ENCODE results near the gene DHRSX.

GRCh38 chrX:2267890-2268289 is 232.9 kb downstream of the DHRSX start:
- TF ChIP-seq, protein P1, sequence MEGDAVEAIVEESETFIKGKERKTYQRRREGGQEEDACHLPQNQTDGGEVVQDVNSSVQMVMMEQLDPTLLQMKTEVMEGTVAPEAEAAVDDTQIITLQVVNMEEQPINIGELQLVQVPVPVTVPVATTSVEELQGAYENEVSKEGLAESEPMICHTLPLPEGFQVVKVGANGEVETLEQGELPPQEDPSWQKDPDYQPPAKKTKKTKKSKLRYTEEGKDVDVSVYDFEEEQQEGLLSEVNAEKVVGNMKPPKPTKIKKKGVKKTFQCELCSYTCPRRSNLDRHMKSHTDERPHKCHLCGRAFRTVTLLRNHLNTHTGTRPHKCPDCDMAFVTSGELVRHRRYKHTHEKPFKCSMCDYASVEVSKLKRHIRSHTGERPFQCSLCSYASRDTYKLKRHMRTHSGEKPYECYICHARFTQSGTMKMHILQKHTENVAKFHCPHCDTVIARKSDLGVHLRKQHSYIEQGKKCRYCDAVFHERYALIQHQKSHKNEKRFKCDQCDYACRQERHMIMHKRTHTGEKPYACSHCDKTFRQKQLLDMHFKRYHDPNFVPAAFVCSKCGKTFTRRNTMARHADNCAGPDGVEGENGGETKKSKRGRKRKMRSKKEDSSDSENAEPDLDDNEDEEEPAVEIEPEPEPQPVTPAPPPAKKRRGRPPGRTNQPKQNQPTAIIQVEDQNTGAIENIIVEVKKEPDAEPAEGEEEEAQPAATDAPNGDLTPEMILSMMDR (IDR thresholded peaks at IDR 0.05), result no peak
- TF ChIP-seq EZH2 (IDR thresholded peaks at IDR 0.05; ENCODE audit: borderline replicate concordance, insufficient read depth, low read depth, low read length, poor library complexity, severe bottlenecking), result no peak
